ENCODE measurements around the gene YAE1. TPM values are rescaled to one million over a fixed set of nuclear protein-coding genes. Genes with fewer than 3 reads are reported as not detected.
"Not testable (repeated sequence)": the region's sequence is repeated elsewhere in the genome, so short reads cannot be mapped to it uniquely, and the experiment has no call there.

Gene YAE1
- polyA plus RNA-seq, 1 experiment: 49.0 TPM

DNA sequence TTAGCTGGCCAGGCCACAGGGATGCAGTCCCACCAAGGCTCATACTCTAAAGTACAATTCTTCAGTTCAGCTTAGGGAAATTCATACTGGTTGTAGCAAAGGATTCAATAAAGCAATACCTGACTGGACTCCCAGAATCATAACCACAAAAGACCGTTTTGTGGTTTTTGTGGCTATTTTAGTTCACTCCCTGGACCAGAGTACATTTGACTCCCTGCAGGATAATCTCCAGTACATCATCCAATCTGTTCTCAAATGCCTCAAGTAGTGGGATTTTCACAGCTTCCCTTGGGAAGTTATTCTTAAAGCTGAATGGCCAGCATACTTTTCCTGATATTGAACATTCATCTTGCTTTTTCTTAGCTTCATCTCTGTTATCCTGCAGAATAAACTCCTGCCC is 29.3 kb upstream of the YAE1 start:
- no peak for DNase-seq (ENCODE audit: low read depth, low spot score)
- Histone ChIP-seq H3K27ac (ENCODE audit: low read depth, low read length) (no peak overlapping the region), H3K9me3 (ENCODE audit: control insufficient read depth, insufficient read depth, low read length) (no peaks in the 10 kb centered on the region), H3K4me3 (ENCODE audit: low read depth, low read length) (no peak overlapping the region), H3K27me3 (ENCODE audit: control insufficient read depth, insufficient read depth, low read length) (peaks cover 3% of the 10 kb centered on the region)
- TF ChIP-seq, protein P1, sequence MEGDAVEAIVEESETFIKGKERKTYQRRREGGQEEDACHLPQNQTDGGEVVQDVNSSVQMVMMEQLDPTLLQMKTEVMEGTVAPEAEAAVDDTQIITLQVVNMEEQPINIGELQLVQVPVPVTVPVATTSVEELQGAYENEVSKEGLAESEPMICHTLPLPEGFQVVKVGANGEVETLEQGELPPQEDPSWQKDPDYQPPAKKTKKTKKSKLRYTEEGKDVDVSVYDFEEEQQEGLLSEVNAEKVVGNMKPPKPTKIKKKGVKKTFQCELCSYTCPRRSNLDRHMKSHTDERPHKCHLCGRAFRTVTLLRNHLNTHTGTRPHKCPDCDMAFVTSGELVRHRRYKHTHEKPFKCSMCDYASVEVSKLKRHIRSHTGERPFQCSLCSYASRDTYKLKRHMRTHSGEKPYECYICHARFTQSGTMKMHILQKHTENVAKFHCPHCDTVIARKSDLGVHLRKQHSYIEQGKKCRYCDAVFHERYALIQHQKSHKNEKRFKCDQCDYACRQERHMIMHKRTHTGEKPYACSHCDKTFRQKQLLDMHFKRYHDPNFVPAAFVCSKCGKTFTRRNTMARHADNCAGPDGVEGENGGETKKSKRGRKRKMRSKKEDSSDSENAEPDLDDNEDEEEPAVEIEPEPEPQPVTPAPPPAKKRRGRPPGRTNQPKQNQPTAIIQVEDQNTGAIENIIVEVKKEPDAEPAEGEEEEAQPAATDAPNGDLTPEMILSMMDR (IDR thresholded peaks at IDR 0.05; ENCODE audit: low read depth, low read length): no peak
- POLR2A ChIA-PET: no interaction called here
- CTCF ChIA-PET: interaction anchor here (1.7 kb wide), 1 partner anchor 18 kb away, joined by 5 read pairs; no protein-coding TSS in a partner anchor

DNA sequence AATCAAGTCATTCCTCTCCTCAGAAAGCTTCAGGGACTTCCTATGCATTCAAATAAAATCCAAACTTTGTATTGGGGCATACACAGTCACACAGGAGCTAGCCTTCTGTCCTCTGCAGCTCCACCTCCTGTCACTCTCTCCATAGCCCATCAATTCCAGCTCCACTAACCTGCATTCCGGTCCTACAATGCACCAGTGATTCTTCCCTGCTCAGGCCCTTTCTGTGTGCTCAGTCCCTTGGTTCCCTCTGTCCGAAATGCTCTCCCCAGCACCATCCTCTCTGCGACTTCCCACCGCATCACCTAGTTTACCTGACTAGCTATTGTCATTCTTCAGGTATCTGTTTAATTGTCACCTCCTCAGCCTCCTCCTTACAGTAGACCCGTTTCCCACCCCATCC is 26.4 kb upstream of the YAE1 start:
- peaks cover 3% of the 10 kb centered on the region for H3K27me3 ChIP-seq (ENCODE audit: control insufficient read depth, insufficient read depth, low read length)
- DNase-seq (ENCODE audit: low read depth, low spot score): no peak
- TF ChIP-seq, protein P1 (IDR thresholded peaks at IDR 0.05; ENCODE audit: low read depth, low read length): no peak
- ChIA-PET POLR2A (no interaction called here), CTCF (interaction anchor here (0.5 kb wide), 1 partner anchor 480 kb away, joined by 3 read pairs; no protein-coding TSS in a partner anchor)
- H3K27ac ChIP-seq (ENCODE audit: low read depth, low read length): no peak overlapping the region
- no peak overlapping the region for H3K4me3 ChIP-seq (ENCODE audit: low read depth, low read length)
- H3K9me3 ChIP-seq (ENCODE audit: control insufficient read depth, insufficient read depth, low read length): no peaks in the 10 kb centered on the region

DNA sequence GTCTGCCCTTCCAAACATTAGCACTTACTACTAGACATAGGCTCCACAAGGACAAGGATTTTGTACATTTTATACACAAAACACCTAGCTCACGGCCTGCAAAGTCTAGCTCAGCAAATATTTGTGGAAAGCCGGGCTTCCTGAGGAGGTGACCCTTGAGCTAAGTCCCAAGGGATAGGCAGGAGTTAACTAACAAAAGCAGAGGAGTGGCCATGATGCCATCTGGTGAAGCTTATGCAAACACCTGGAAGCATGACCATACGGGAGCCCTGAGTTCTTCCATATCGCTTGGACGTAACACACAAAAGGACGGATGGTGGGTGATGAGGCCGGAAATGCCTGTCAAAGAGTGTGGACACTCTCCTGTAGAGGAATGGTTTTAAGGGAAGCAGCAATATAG is 25.9 kb upstream of the YAE1 start:
- DNase-seq (ENCODE audit: low read depth, low spot score): no peak
- POLR2A ChIA-PET: no interaction called here
- CTCF ChIA-PET: interaction anchor here (0.5 kb wide), 1 partner anchor 480 kb away, joined by 3 read pairs; no protein-coding TSS in a partner anchor

DNA sequence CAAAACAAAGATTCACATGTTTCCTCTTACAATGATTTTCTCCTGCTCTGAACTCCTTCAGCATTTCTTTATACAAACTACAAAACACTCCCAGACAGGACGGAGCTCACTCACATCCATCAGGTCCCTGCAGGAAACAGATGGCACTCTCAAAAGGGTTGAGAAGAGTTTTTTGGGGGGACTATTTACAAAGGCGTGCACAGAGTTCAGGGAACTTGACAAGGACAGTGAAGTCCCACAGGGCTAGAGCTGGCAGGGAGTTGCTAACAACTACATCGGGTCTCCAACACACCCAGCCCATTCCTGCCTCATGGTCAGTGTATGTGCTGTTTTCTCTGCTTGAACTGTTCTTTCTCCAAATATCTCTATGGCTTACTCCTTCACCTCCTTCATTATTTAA is 24.7 kb upstream of the YAE1 start:
- H3K9me3 ChIP-seq (ENCODE audit: control insufficient read depth, insufficient read depth, low read length): no peaks in the 10 kb centered on the region
- TF ChIP-seq, protein P1 (IDR thresholded peaks at IDR 0.05; ENCODE audit: low read depth, low read length): no peak
- H3K27me3 ChIP-seq (ENCODE audit: control insufficient read depth, insufficient read depth, low read length): peaks cover 2% of the 10 kb centered on the region
- no peak overlapping the region for H3K4me3 ChIP-seq (ENCODE audit: low read depth, low read length)
- CTCF ChIA-PET: no interaction called here
- DNase-seq (ENCODE audit: low read depth, low spot score): no peak
- POLR2A ChIA-PET: no interaction called here
- no peak overlapping the region for H3K27ac ChIP-seq (ENCODE audit: low read depth, low read length)

More for the DNA sequence above, 25.9 kb upstream of the YAE1 start:
- TF ChIP-seq, protein P1 (IDR thresholded peaks at IDR 0.05; ENCODE audit: low read depth, low read length): no peak
- H3K27ac ChIP-seq (ENCODE audit: low read depth, low read length): no peak overlapping the region
- peaks cover 3% of the 10 kb centered on the region for H3K27me3 ChIP-seq (ENCODE audit: control insufficient read depth, insufficient read depth, low read length)
- no peaks in the 10 kb centered on the region for H3K9me3 ChIP-seq (ENCODE audit: control insufficient read depth, insufficient read depth, low read length)
- H3K4me3 ChIP-seq (ENCODE audit: low read depth, low read length): no peak overlapping the region

DNA sequence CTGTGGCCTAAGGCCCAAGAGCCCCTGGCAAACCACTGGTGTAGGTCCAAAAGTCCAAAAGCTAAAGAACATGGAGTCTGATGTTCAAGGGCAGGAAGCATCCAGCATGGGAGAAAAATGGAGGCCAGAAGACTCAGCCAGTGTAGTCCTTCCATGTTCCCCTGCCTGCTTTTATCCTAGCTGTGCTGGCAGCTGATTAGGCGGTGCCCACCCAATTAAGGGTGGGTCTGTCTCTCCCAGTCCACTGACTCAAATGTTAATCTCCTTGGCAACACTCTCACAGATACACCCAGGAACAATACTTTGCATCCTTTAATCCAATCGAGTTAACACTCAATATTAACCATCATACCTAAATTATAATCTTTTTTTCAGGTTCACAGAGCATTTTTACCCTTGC is 21.4 kb upstream of the YAE1 start:
- H3K27me3 ChIP-seq (ENCODE audit: control insufficient read depth, insufficient read depth, low read length); H3K4me3 ChIP-seq (ENCODE audit: low read depth, low read length); CTCF ChIA-PET; POLR2A ChIA-PET; H3K27ac ChIP-seq (ENCODE audit: low read depth, low read length); DNase-seq (ENCODE audit: low read depth, low spot score); H3K9me3 ChIP-seq (ENCODE audit: control insufficient read depth, insufficient read depth, low read length): not testable (repeated sequence)
